Loucy (cell line): ENCODE data around the gene TMIGD3.

Experiments used
- CTCF ChIP-seq: fragments of 200-600 bp; sonication (generic); conservative IDR thresholded peaks from 2 replicates; pipeline ENCODE4 v1.5.1; 2014; ENCODE audit warnings: mild to moderate bottlenecking, antibody characterized with exemption, low read length
- EZH2phosphoT487 ChIP-seq: fragments of 200-600 bp; IDR thresholded peaks from 2 replicates; pipeline ENCODE4 v1.6.1; 2018; ENCODE audit warnings: antibody characterized with exemption, mild to moderate bottlenecking, moderate library complexity, borderline replicate concordance

- TF ChIP-seq CTCF = no peak
- no peak for TF ChIP-seq EZH2phosphoT487
Observed at GRCh38 chr1:111490220-111490619, 13.2 kb downstream of the TMIGD3 start.
